ENCODE results near the gene VAV3. TPM values are rescaled to one million over a fixed set of nuclear protein-coding genes. Genes with fewer than 3 reads are reported as not detected.

VAV3 gene
- polyA plus RNA-seq, 3 donors: 2.2 to 10.2 (median 6.6) TPM

GRCh38 chr1:107788206-107789202 is 176.5 kb downstream of the VAV3 start:
- WGBS, 3 donors: 39 to 51% (median 49%) methylated on average over 4 of the region's 4 CpGs
- H3K27ac ChIP-seq (ENCODE audit: low read depth, low read length): no peak overlapping the region

DNA sequence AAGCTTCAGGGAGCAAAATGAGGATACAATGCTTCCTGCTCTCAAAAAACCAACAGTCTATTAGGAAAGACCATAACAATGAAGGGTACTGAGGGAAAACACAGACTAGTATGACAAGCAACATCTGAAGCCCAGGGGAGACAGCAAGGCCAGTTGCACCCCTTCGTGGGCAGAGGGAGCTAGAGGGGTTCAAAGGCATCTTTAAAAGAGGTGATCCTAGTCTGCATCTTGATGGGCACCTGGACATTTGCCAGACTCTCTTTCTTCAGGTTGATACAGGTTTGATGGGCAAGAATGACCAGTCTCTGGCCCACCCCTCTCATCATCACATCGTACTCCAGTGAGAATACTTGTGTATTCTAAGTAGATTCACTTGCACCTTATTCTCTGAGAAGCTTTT is 177.7 kb downstream of the VAV3 start:
- no peak overlapping the region for H3K27ac ChIP-seq (ENCODE audit: low read depth, low read length)
- WGBS, 3 donors: 63 to 89% (median 74%) methylated on average over 2 of the region's 2 CpGs

GRCh38 chr1:107786203-107786845 is 178.7 kb downstream of the VAV3 start:
- H3K27ac ChIP-seq (ENCODE audit: low read depth, low read length): no peak overlapping the region
- WGBS, 3 donors: 58 to 65% (median 58%) methylated on average over 5 of the region's 5 CpGs

DNA sequence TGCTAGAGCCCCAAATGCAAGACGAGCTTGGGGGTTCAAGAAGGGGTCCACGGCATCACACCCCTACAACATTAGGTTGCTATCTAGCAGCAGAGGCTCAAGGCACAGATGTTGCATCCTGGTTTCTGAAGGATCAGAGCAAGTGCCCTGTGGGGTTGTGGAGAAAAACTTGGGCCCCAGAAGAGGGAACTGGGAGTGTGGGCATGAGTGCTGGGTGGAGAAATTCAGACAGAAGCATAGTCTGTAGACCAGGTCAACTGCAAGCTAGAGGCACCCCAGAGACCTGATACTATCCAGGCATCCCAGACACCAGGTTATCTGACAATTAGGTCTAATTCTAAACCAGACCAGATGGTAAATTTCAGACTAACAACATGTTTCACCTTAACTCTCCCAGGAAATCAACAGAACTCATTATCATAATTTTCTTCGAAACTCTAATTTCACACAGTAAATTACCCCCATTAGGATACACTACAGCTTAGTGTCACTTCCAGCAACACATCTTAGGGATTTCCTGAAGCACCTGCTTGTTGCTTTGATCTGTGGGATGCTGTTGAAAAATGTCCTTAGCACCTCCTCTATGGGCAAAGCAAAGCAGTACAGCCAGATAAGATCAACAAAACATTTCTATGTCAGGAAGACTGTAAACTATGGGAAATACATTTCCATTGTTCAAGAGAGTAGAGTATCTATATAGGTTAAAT is 179.3 kb downstream of the VAV3 start:
- H3K27ac ChIP-seq (ENCODE audit: low read depth, low read length): no peak overlapping the region
- WGBS, 3 donors: 77 to 78% (median 77%) methylated on average over 3 of the region's 3 CpGs

DNA sequence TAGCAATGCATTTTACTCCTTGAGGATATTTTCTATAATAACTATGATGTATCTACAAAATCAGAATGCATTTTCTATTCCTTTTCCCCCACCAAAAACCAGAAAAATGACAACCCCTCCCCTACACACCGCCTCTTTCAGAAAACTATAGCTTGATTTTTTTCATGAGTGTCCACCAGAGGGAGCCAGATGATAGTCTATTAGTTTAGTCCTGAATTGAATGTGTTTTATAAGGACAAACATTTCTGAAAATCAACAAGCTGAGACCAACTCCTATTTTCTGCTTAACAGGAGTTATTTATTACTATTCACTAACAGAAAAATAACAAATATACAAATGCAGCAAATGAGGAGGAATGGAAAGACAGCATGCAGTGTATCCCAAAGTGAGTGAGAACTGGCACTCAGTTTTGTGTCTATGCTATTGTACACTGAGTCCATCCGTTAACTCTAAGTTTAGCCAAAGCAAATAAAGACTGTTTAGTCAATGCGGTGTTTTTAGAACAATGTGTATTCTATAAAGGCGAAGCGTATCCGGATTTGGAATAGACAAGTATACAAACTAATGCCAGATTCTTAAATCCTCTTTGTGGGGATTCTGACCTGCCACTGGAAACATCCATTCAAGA is 182.6 kb downstream of the VAV3 start:
- no peak overlapping the region for H3K27ac ChIP-seq (ENCODE audit: low read depth, low read length)
- 23 to 54% (median 47%) methylated on average over 6 of the region's 6 CpGs for WGBS, 3 donors

GRCh38 chr1:107781245-107781644 is 183.7 kb downstream of the VAV3 start:
- 74 to 90% (median 89%) methylated on average over 2 of the region's 2 CpGs for WGBS, 3 donors
- no peak overlapping the region for H3K27ac ChIP-seq (ENCODE audit: low read depth, low read length)

GRCh38 chr1:107777664-107778047 is 187.3 kb downstream of the VAV3 start:
- 62 to 91% (median 89%) methylated on average over 3 of the region's 3 CpGs for WGBS, 3 donors

DNA sequence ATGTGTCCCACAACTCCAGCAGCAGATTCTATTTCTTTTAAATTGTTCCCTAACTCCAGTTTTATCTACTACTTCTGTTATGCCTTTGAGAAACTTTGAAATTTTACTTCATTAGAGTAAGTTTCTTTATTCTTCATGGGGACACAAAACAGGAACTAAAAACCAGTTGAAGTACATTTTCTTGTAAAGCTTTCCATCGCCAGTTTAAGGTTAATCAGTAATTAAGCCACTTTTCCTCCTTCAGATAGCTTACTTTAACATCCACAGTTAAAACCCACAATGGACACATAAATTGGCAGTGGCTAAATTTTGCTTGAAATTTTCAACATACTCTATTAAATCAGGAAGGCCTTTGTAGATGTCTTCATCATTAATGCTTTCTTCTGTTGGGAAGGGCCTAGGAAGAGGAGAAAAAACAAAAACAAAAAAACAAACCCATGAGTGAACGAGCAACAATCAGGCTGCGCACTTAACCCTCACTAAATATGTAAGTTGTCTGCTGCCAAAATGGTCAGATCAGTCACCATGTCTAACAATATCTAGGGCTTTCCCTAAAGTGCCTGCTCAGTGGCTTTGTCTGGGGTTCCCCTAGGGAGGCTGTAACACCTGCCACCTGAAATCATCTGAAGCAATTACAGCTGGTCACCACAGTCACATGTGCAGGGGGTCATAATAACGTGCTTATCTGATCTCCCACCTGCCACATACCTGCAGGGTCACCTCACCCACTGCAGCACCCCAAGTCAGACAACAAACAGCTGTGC is 187.9 kb downstream of the VAV3 start:
- H3K27ac ChIP-seq (ENCODE audit: low read depth, low read length): no peak overlapping the region
- 58 to 86% (median 83%) methylated on average over 4 of the region's 4 CpGs for WGBS, 3 donors

More at GRCh38 chr1:107777664-107778047, 187.3 kb downstream of the VAV3 start:
- H3K27ac ChIP-seq (ENCODE audit: low read depth, low read length): no peak overlapping the region

DNA sequence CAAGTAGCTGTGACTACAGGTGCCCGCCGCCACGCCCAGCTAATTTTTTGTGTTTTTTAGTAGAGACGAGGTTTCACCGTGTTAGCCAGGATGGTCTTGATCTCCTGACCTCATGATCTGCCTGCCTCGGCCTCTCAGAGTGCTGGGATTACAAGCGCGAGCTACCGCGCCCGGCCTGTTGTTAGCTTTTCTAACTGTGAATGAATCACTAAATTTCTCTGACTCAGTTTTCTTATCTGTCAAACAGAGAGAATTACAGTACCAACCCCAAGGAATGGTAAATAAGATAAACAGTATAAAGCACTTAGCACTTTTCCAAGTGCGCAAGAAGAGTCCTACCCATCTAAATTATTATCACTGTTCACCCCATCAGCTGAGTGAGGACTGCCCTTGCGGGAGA is 193.6 kb downstream of the VAV3 start:
- H3K27ac ChIP-seq (ENCODE audit: low read depth, low read length): no peak overlapping the region
- WGBS, 3 donors: 84 to 94% (median 92%) methylated on average over 13 of the region's 13 CpGs

DNA sequence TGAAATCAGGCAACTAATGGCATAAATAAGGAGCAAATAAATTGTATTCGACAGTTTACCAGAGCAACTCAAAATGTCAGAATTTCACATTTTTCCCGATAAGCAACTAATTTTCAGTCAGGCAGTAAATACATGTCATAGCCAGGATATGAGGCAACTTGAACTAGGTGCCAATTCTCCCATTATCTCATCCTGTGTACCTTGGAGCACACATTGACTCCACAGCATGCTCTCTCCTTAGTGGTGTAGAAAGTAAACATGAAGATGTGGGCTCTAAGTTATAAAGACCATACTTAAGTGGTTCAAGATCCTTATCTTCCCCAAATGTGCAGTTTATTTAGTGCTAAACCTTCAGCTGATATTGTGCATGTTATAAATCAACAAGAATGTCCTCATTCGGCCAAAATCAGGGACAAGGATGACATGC is 197.8 kb downstream of the VAV3 start:
- 54 to 76% (median 70%) methylated on average over 3 of the region's 3 CpGs for WGBS, 3 donors

DNA sequence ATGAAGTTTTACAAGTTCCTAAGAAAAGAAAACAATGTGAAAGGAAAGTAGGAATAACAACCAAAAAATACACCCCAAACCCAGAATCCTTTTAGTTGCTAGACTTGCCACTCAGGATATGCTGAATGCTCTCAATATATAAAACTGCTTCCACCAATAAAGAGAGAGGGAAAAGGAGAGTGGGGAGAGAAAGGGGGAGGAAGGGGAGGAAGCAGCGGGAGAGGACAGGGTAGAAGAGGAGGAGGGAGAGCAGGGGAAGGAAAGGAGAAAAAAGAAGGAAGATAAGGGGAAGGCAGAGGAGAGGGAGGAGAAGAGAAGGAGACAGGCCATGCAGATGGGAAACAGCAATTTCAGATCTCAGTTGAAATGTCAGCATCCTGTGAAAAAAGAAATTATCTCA is 198.4 kb downstream of the VAV3 start:
- no peak overlapping the region for H3K27ac ChIP-seq (ENCODE audit: low read depth, low read length)
- 71 to 94% (median 87%) methylated on average over 1 of the region's 1 CpG for WGBS, 3 donors

More for the DNA sequence above, 197.8 kb downstream of the VAV3 start:
- no peak overlapping the region for H3K27ac ChIP-seq (ENCODE audit: low read depth, low read length)

GRCh38 chr1:107762751-107763390 is 202.1 kb downstream of the VAV3 start:
- H3K27ac ChIP-seq (ENCODE audit: low read depth, low read length): no peak overlapping the region
- 75 to 91% (median 90%) methylated on average over 6 of the region's 6 CpGs for WGBS, 3 donors

GRCh38 chr1:107760065-107760464 is 204.9 kb downstream of the VAV3 start:
- 94 to 96% (median 96%) methylated on average over 3 of the region's 3 CpGs for WGBS, 3 donors
- H3K27ac ChIP-seq (ENCODE audit: low read depth, low read length): no peak overlapping the region

DNA sequence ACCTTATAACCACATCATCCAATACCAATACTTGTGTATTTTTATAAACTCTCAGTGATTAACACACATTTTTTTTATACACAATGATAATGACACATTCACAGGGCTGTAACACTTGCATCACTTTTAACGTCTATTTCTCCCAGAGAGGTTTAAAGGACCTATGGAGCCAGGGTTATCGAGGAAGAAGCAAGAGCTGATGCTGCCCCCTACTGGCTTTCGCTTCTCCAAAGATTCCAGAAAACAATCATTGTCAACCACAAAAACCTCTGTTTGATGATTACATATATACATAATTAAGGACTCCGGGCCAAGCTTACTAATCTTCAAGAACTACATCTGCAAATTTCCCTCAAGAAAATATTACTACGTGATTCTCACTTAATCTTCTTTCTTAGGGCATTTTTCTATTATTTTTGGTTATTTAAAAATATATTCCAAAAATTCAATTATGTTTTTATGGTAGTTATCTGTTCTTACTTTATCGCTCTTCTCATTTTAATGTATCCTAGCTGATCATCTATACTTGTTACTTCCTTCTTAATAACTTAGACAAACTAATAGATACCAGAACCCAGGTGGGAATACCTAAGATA is 214.5 kb downstream of the VAV3 start:
- WGBS, 3 donors: 24 to 56% (median 51%) methylated on average over 6 of the region's 6 CpGs

DNA sequence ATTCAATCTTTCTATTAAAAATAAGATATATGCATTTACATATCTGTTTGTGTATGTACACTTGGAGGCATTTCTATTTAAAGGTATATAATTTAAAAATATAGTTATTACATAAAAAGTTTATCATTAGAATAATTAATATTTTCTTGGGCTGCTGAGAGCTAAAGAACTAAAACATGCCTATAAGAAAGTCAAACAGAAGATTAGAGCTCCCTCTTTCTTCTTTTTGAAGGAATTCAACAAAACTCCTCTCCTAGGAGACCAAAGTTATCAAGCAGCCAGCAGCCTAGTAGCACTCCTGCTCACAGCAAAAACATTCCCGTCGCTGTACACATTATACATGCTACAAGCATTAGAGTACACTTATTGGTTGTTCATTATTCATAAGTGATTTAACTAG is 216.4 kb downstream of the VAV3 start:
- no peak overlapping the region for H3K27ac ChIP-seq (ENCODE audit: low read depth, low read length)
- WGBS, 3 donors: 19 to 58% (median 56%) methylated on average over 2 of the region's 2 CpGs

More for the DNA sequence above, 214.5 kb downstream of the VAV3 start:
- H3K27ac ChIP-seq (ENCODE audit: low read depth, low read length): no peak overlapping the region

GRCh38 chr1:107741242-107741641 is 223.7 kb downstream of the VAV3 start:
- H3K27ac ChIP-seq (ENCODE audit: low read depth, low read length): no peak overlapping the region
- 82 to 94% (median 94%) methylated on average over 4 of the region's 4 CpGs for WGBS, 3 donors

DNA sequence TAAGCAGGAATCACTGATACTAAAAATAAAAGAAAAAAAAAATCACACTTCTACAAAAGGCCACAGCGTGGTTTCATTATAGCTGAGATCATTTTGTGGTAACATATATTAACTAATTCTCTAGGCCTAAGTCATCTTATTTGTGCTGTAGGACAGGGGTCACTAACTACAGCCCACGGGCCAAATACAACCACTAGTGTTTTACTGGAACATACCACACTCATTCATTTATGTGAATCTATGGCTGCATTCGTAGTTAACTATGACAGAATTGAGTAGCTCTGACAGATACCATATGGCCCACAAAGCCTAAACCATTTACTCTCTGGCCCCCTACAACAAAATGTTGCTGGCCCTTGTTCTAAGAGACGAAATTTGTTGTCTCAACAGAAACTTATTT is 224.4 kb downstream of the VAV3 start:
- no peak overlapping the region for H3K27ac ChIP-seq (ENCODE audit: low read depth, low read length)
- WGBS, 3 donors: 71 to 85% (median 82%) methylated on average over 4 of the region's 4 CpGs

Measured in adipose tissue (tissue), 3 donors.